Measurements from ENCODE around the gene ACOX1. TPM values are rescaled to one million over a fixed set of nuclear protein-coding genes. Genes with fewer than 3 reads are reported as not detected.
"Not testable (repeated sequence)": the region's sequence is repeated elsewhere in the genome, so short reads cannot be mapped to it uniquely, and the experiment has no call there.

Gene ACOX1
- total RNA-seq, 3 donors from 2014 or later = 29.6 to 36.5 (median 32.7) TPM

DNA sequence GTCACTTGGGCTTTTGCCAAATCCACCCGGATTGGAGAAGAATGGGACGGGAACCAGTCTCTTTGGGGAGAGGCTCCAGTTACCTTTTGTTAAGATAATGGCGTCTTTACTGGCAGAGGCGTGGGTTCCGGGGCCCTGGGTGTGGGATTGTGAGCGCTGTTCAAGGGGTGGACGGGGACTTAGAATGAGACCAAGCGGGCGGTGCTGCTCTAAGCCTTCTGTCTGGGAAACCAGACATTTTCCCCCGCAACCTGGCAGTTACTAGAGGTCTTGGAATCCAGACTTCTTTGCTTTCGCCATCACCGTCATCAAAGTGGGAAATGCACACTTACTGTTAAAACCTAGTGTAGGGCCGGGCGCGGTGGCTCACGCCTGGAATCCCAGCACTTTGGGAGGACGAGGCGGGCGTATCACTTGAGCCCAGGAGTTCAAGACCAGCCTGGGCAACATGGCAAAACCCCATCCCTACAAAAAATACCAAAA, 780 bp upstream of the ACOX1 start:
- peaks cover 3% of the 10 kb centered on the region for H3K36me3 Mint-ChIP-seq (ENCODE audit: insufficient read depth)
- DNase-seq (no peak), ATAC-seq (peak; percentile 17 to 29)
- no peaks in the 10 kb centered on the region for H3K9me3 Mint-ChIP-seq
- H3K4me1 Mint-ChIP-seq (ENCODE audit: low read depth) = peaks cover 27% of the 10 kb centered on the region
- no peaks in the 10 kb centered on the region for H3K27me3 Mint-ChIP-seq (ENCODE audit: low read depth)
- H3K4me3 Mint-ChIP-seq = peak overlapping the region; percentile 99

DNA sequence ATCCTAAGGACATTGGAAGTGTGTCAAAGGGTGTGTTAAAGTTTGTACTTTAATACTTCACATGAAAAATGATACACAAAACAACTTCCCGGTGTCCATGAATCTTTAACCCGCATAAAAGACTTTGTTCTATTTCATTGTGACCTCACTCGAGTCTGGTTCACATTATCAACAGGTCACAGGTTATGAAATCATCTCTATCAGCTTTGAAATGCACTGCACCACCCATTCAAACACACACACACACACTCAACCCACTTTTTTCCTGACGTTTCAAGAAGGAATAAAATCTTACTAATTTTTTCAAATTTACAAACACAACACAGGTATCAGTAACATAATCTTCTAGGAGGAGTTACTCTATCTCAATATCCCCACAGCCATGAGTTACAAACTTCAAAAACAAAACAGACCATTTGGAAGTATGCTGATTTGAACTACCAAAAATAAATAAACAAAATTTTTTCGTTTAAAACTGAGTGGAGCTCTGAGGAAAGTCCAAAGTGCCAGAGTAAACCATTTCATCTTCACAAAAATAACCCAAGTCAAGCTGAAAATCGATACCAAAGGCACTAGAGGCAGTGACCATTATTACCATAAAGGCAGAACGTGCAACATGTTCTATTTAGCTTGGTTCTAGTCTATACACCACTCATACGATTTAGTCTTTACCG, 2.7 kb downstream of the ACOX1 start:
- H3K4me1 Mint-ChIP-seq (ENCODE audit: low read depth) = peaks cover 37% of the 10 kb centered on the region
- no peak for ATAC-seq
- no peaks in the 10 kb centered on the region for H3K27me3 Mint-ChIP-seq (ENCODE audit: low read depth)
- DNase-seq = no peak
- H3K36me3 Mint-ChIP-seq (ENCODE audit: insufficient read depth) = peaks cover 11% of the 10 kb centered on the region
- H3K4me3 Mint-ChIP-seq = peak overlapping the region; percentile 42
- no peaks in the 10 kb centered on the region for H3K9me3 Mint-ChIP-seq

DNA sequence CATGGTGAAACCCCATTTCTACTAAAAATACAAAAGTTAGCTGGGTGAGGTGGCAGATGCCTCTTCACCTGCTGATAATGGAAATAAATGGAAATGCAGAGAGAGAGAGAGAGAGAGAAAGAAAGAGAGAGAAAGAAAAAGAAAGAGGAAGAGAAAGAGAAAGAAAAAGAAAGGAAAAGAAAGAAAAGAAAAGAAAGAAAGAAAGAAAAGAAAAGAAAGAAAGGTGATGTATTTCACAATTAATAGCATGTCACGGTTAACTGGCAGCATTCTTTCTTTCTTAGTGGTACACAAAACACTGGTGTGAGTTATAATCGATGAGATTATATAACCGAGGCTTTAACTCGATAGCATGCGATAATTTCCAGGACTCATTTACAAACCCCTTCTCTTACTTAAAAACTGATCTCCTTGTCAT, 3.2 kb downstream of the ACOX1 start:
- H3K9me3 Mint-ChIP-seq = no peaks in the 10 kb centered on the region
- peaks cover 36% of the 10 kb centered on the region for H3K4me1 Mint-ChIP-seq (ENCODE audit: low read depth)
- DNase-seq (no peak), ATAC-seq (no peak)
- no peak overlapping the region for H3K4me3 Mint-ChIP-seq
- H3K36me3 Mint-ChIP-seq (ENCODE audit: insufficient read depth) = peaks cover 12% of the 10 kb centered on the region
- H3K27me3 Mint-ChIP-seq (ENCODE audit: low read depth) = no peaks in the 10 kb centered on the region

DNA sequence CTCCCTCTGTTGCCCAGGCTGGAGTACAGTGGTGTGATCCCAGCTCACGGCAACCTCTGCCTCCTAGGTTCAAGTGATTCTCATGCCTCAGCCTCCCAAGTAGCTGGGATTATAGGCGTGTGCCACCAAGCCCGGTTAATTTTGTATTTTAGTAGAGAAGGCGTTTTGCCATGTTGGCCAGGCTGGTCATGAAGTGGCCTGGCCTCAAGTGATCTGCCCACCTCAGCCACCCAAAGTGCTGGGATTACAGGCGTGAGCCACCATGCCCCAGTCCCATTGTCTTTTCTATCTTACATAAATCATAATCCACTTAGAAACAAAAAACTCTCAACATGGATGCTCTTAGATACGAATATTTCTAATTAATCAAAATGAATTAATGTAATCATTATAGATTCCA, 3.8 kb downstream of the ACOX1 start:
- DNase-seq; H3K27me3 Mint-ChIP-seq (ENCODE audit: low read depth); H3K4me3 Mint-ChIP-seq; H3K9me3 Mint-ChIP-seq; ATAC-seq: not testable (repeated sequence)
- Mint-ChIP-seq H3K36me3 (ENCODE audit: insufficient read depth) (peaks cover 15% of the 10 kb centered on the region), H3K4me1 (ENCODE audit: low read depth) (peaks cover 35% of the 10 kb centered on the region)

DNA sequence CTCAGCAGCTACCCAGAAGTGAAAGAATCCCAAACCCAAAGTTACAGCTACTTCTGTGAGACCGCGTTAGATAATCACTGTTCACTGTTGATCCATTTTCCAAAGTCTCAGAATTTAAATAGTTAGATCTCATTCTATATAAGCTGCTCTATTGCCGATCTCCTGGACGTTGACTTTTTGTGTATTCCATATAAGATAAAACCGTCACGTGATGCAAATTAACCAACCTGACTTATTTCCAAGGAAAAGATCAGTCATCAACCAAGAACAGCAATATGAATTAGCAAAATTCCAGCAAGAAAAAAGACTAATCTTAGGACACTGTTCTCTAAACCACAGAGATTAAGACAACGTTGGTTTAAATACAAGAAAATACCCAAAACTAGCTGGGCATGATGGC, 8.3 kb downstream of the ACOX1 start:
- Mint-ChIP-seq H3K4me1 (ENCODE audit: low read depth) (peaks cover 16% of the 10 kb centered on the region), H3K27me3 (ENCODE audit: low read depth) (no peaks in the 10 kb centered on the region), H3K36me3 (ENCODE audit: insufficient read depth) (peaks cover 13% of the 10 kb centered on the region), H3K4me3 (no peak overlapping the region), H3K9me3 (no peaks in the 10 kb centered on the region)
- DNase-seq = no peak
- ATAC-seq = no peak

DNA sequence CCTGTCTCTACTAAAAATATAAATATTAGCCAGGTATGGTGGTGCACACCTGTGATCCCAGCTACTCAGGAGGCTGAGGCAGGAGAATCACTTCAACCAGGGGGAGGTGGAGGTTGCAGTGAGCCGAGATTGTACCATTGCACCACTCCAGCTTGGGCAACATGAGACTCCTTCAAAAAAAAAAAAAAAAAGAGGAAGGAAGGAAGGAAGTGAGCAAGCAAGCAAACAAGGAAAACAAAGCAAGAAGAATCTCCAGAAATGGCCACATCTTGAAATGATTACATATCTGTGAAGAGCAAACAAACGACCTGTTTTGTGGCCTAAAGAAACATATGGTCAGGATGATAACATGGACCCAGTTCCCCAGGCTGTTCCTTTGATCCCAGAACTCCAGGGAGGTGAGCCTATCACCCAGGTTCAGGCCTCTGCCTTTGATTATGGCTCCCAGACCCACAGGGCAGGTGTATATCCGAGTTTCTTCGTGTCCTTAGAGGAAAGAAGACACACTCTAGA, 8.9 kb downstream of the ACOX1 start:
- no peaks in the 10 kb centered on the region for H3K9me3 Mint-ChIP-seq
- no peaks in the 10 kb centered on the region for H3K27me3 Mint-ChIP-seq (ENCODE audit: low read depth)
- H3K4me3 Mint-ChIP-seq = no peak overlapping the region
- ATAC-seq (no peak), DNase-seq (no peak)
- peaks cover 15% of the 10 kb centered on the region for H3K4me1 Mint-ChIP-seq (ENCODE audit: low read depth)
- H3K36me3 Mint-ChIP-seq (ENCODE audit: insufficient read depth) = peaks cover 13% of the 10 kb centered on the region

DNA sequence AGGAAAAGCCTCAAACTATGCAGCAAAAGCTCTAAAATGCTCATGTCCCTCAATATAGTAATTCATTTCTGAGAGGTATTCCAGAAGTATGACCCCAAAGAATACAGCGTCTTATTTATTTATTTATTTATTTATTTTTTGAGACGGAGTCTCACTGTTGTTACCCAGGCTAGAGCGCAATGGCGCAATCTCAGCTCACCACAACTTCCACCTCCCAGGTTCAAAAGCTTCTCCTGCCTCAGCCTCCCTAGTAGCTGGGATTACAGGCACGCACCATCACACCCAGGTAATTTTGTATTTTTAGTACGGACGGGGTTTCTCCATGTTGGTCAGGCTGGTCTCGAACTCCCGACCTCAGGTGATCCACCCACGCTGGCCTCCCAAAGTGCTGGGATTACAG, 9.9 kb downstream of the ACOX1 start:
- H3K27me3 Mint-ChIP-seq (ENCODE audit: low read depth); ATAC-seq; H3K4me3 Mint-ChIP-seq; DNase-seq; H3K9me3 Mint-ChIP-seq: not testable (repeated sequence)
- peaks cover 13% of the 10 kb centered on the region for H3K4me1 Mint-ChIP-seq (ENCODE audit: low read depth)
- H3K36me3 Mint-ChIP-seq (ENCODE audit: insufficient read depth) = peaks cover 13% of the 10 kb centered on the region

DNA sequence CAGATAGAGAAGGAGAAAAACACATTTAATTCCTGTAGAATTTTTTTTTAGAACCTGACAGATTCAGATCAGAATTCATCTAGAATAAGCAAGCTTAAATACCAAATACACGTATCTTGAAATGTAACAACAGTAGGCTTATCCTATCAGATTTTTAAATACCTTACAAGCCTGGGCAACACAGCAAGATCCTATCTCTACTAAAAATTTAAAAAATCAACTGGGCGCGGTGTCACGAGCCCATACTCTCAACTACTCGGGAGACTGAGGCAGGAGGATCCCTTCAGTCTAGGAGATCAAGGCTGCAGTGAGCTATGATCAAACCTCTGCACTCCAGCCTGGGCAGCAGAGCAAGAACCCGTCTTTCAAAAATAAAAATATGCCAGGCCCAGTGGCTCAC, 13.5 kb downstream of the ACOX1 start:
- Mint-ChIP-seq H3K27me3 (ENCODE audit: low read depth) (no peaks in the 10 kb centered on the region), H3K36me3 (ENCODE audit: insufficient read depth) (peaks cover 6% of the 10 kb centered on the region), H3K9me3 (no peaks in the 10 kb centered on the region), H3K4me3 (no peak overlapping the region), H3K4me1 (ENCODE audit: low read depth) (peaks cover 6% of the 10 kb centered on the region)
- ATAC-seq (no peak), DNase-seq (no peak)

DNA sequence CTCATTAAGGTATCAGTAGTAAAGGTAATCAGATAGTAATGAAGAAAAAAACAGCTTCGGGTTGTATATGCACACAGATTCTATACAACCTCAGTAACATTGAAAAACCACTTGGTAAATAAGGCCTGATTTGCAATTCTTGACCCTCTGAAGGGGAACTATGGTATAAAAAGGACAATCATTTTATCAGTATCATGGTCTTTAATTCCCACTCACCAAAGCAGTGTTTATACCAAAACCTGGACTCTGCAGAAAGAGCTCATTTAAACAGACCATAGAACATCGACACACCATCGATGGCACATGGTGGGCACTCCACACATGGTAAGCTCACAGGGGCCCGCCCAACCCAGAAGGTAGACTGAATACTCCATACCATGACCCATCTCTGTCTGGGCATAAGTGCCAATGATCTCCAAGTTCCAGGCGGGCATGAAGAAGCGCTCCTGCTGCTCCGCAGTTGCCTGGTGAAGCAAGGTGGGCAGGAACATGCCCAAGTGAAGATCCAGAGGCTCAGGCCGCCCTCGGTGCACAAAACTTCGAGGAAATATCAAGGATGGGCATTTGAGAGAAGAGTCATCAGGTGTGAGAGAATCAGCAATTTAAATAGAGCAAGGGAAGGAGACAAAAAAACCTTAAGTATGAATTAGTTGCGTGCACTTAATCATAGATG, 19.0 kb downstream of the ACOX1 start:
- no peak overlapping the region for H3K4me3 Mint-ChIP-seq
- peaks cover 12% of the 10 kb centered on the region for H3K36me3 Mint-ChIP-seq (ENCODE audit: insufficient read depth)
- H3K9me3 Mint-ChIP-seq = no peaks in the 10 kb centered on the region
- DNase-seq = no peak
- no peak for ATAC-seq
- H3K27me3 Mint-ChIP-seq (ENCODE audit: low read depth) = no peaks in the 10 kb centered on the region
- H3K4me1 Mint-ChIP-seq (ENCODE audit: low read depth) = no peaks in the 10 kb centered on the region

DNA sequence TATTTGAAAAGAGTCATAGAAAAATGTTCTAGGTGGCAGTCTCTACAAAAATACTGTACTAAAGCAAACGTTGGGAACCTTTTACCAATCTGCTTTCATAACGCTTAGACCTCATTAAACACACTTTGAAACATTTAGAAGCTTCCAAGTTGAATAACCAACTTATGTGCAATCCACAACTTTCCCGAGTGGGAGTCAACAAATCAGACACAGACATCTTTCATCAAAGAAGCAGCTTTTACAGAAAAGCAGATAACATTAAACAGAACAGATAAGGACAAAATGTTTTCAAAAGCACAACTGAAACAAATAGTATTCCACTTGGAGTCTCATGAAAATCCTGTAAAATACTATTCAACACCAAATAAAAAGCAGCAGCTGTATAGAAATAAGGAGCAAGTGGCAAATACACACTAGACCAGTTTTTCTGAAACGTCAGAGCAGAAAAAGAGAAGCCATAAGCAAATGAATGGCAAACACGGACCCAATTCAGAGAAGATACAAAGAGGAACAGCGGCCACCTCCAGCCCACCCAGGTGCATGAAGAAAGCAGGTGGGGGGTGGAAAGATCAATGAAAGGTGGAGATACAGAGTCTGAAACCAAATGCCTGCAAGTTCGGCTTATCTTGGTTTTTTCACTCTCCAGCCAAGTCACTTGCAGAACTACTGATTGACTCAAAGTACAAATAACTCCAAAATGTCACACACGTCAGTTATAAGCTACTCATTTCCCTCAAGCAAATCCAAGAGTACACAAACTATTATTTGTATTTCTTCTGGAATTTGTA, 19.7 kb downstream of the ACOX1 start:
- H3K4me3 Mint-ChIP-seq = no peak overlapping the region
- H3K27me3 Mint-ChIP-seq (ENCODE audit: low read depth) = no peaks in the 10 kb centered on the region
- ATAC-seq = no peak
- H3K9me3 Mint-ChIP-seq = no peaks in the 10 kb centered on the region
- H3K36me3 Mint-ChIP-seq (ENCODE audit: insufficient read depth) = peaks cover 12% of the 10 kb centered on the region
- no peaks in the 10 kb centered on the region for H3K4me1 Mint-ChIP-seq (ENCODE audit: low read depth)
- DNase-seq = no peak

DNA sequence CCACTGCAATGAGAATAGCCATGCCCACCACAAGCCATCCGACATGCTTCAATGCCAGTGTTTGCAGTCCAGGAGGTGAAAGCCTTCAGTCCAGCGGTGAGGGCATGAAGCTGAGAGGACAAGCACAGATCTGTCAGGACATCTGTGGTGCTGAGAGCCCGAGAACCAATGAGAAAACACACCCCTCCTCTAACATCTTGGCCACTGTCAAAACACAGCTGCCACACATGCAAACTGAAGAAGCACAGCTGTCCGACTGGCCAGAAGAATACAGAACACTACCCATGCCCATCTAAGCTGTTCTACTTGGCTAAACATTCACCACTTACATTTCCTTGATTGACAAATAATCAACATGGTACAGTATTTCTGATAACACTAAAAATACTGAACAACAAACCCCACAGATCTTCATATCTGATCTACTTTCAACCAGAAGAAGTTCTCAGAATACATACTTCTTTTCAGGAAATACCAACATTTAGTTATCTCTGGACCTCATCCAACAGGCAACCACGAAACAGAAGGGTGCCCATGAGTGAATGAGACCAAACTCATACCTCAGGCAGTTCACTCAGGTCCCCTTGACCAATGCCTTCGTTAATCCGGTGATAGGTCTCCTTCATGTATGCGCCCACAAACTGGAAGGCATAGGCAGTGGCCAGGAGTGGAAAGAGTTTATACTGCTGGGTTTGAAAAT, 28.0 kb downstream of the ACOX1 start:
- peaks cover 26% of the 10 kb centered on the region for H3K36me3 Mint-ChIP-seq (ENCODE audit: insufficient read depth)
- DNase-seq (no peak), ATAC-seq (no peak)
- H3K4me3 Mint-ChIP-seq = no peak overlapping the region
- H3K4me1 Mint-ChIP-seq (ENCODE audit: low read depth) = no peaks in the 10 kb centered on the region
- no peaks in the 10 kb centered on the region for H3K27me3 Mint-ChIP-seq (ENCODE audit: low read depth)
- H3K9me3 Mint-ChIP-seq = no peaks in the 10 kb centered on the region

DNA sequence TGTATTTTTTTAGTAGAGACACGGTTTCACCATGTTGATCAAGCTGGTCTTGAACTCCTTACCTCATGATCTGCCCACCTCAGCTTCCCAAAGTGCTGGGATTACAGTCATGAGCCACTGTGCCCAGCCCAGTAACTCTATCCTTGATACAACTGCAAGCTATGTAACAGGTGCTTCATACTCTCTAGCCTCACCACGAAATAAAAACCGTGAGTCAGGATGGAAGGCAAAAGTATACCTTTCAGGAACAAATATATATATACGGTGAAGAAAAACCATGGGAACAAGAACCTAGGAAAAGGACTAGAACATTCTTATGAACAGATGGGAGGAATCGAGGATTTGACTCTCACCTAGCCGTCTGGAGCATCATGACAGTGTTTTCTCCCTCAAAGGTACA, 28.5 kb downstream of the ACOX1 start:
- peaks cover 22% of the 10 kb centered on the region for H3K36me3 Mint-ChIP-seq (ENCODE audit: insufficient read depth)
- H3K27me3 Mint-ChIP-seq (ENCODE audit: low read depth) = no peaks in the 10 kb centered on the region
- H3K4me1 Mint-ChIP-seq (ENCODE audit: low read depth) = no peaks in the 10 kb centered on the region
- H3K9me3 Mint-ChIP-seq = no peaks in the 10 kb centered on the region
- DNase-seq (no peak), ATAC-seq (no peak)
- H3K4me3 Mint-ChIP-seq = no peak overlapping the region

DNA sequence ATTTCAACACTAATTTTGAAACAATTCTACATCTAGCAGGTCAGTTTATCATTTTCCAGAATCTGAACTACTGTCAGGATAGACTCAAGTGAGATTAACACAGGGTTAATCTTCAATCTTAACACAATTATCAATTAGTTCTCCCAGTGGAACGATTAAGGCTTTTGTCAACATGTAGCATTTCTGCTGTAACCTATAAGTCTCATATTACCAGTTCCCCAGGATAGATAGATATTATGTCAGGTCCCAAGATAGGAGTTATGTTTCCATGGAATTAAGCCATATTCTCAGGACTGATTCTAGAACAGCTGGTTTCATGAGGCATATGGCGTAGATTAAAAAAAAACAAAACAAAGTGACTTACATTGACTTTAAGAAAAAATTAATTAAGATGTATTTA, 33.8 kb downstream of the ACOX1 start:
- ATAC-seq = no peak
- peaks cover 12% of the 10 kb centered on the region for H3K4me1 Mint-ChIP-seq (ENCODE audit: low read depth)
- H3K27me3 Mint-ChIP-seq (ENCODE audit: low read depth) = no peaks in the 10 kb centered on the region
- no peak overlapping the region for H3K4me3 Mint-ChIP-seq
- H3K9me3 Mint-ChIP-seq = no peaks in the 10 kb centered on the region
- no peak for DNase-seq
- peaks cover 7% of the 10 kb centered on the region for H3K36me3 Mint-ChIP-seq (ENCODE audit: insufficient read depth)

DNA sequence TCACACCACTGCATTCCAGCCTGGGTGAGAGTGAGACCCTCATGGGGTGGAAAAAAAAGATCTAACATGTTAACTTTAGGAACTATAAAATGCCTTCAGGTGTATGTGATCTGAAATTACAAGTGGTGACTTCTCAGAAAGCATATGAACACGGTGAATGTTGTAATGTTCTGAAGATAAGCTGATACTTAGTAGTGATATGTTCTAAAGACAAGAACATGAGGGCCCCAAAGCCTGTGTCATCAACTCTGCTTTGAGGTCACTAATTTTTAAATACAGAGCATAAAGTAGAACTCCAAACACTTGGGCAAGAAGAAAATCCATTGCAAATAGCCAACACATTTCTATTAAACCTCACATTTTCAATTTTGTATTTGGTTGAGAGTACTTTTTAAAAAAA, 35.5 kb downstream of the ACOX1 start:
- Mint-ChIP-seq H3K4me3 (no peak overlapping the region), H3K4me1 (ENCODE audit: low read depth) (peaks cover 14% of the 10 kb centered on the region), H3K9me3 (no peaks in the 10 kb centered on the region), H3K27me3 (ENCODE audit: low read depth) (no peaks in the 10 kb centered on the region), H3K36me3 (ENCODE audit: insufficient read depth) (peaks cover 2% of the 10 kb centered on the region)
- ATAC-seq (no peak), DNase-seq (no peak)

Data from activated T-cell treated with anti-CD3 and anti-CD28 coated beads, Interleukin-2, amount 50 U/mL, for 4 hours (primary cell).